GM21381 (cell line): ENCODE data around the gene SHOC2.

Source experiments
- ATAC-seq: cut with Tn5 transposase; IDR thresholded peaks from one replicate; pipeline ENCODE4 v1.9.1; 2021; ENCODE audit warnings: mild to moderate bottlenecking, moderate library complexity; ENCODE audit not compliant: unreplicated experiment

Gene SHOC2

GRCh38 chr10:110979611-110980010 lies 60.2 kb downstream of the SHOC2 start:
- ATAC-seq: no peak

GRCh38 chr10:110980807-110981206 lies 61.4 kb downstream of the SHOC2 start:
- ATAC-seq: no peak

GRCh38 chr10:110983466-110983865 lies 64.1 kb downstream of the SHOC2 start:
- ATAC-seq: no peak

- no peak for ATAC-seq
Measured at GRCh38 chr10:110985497-110986275, 66.3 kb downstream of the SHOC2 start.

- ATAC-seq: no peak
Measured at GRCh38 chr10:110989016-110989415, 69.6 kb downstream of the SHOC2 start.

- ATAC-seq: no peak
Measured at GRCh38 chr10:110992006-110992800, 72.8 kb downstream of the SHOC2 start.

GRCh38 chr10:110993024-110993693 lies 73.8 kb downstream of the SHOC2 start:
- peak; percentile 70 for ATAC-seq

- ATAC-seq: no peak
Measured at GRCh38 chr10:110994406-110995086, 75.1 kb downstream of the SHOC2 start.

GRCh38 chr10:110995301-110995700 lies 75.9 kb downstream of the SHOC2 start:
- no peak for ATAC-seq

- ATAC-seq: no peak
Measured at GRCh38 chr10:110996256-110996655, 76.9 kb downstream of the SHOC2 start.

- no peak for ATAC-seq
Measured at GRCh38 chr10:111004016-111004415, 84.6 kb downstream of the SHOC2 start.

GRCh38 chr10:111007486-111007885 lies 88.1 kb downstream of the SHOC2 start:
- ATAC-seq: no peak

GRCh38 chr10:111015181-111015580 lies 95.8 kb downstream of the SHOC2 start:
- no peak for ATAC-seq

GRCh38 chr10:111017098-111017497 lies 97.7 kb downstream of the SHOC2 start:
- no peak for ATAC-seq

GRCh38 chr10:111018021-111018420 lies 98.6 kb downstream of the SHOC2 start:
- ATAC-seq: no peak

GRCh38 chr10:111023060-111023459 lies 103.7 kb downstream of the SHOC2 start:
- ATAC-seq: no peak

- ATAC-seq: peak; percentile 60
Measured at GRCh38 chr10:111030042-111030750, 110.8 kb downstream of the SHOC2 start.

- ATAC-seq: no peak
Measured at GRCh38 chr10:111034598-111035310, 115.3 kb downstream of the SHOC2 start.

- no peak for ATAC-seq
Measured at GRCh38 chr10:111035542-111035941, 116.1 kb downstream of the SHOC2 start.

- no peak for ATAC-seq
Measured at GRCh38 chr10:111037858-111038257, 118.5 kb downstream of the SHOC2 start.
